K562 (cell line): Measurements from ENCODE around the gene SDCCAG8. TPM values are rescaled to one million over a fixed set of nuclear protein-coding genes. Genes with fewer than 3 reads are reported as not detected.

Source experiments
- ATAC-seq: fragments of 200-7000 bp; cut with Tn5 transposase; 3 replicates; pipeline ENCODE4 v1.9.1; 2020; ENCODE audit warnings: moderate library complexity
- BruUV-seq: library from RNA; stranded (reverse); fragments of 400-500 nt; replicated peaks from 2 replicates; lab custom pipeline; 2021; lab: Mats Ljungman, UMichigan
- CTCF ChIA-PET: fragments of 300-600 bp; formaldehyde crosslinking; extraction: SDS; loops from one replicate; lab custom pipeline; 2021; ENCODE audit warnings: low intra/inter-chr PET ratio; lab: Yijun Ruan, JAX
- POLR2A ChIA-PET: fragments of 300-600, 350-650 bp; sonication (Branson Sonifier 250); formaldehyde crosslinking; extraction: SDS; loops from one replicate; lab custom pipeline; 2021; ENCODE audit warnings: antibody characterized with exemption, inconsistent platforms; lab: Yijun Ruan, JAX
- DNase-seq, 4 experiments: peaks; one replicate each; pipeline versions ENCODE4 v3.0.0 to v3.0.0-alpha.2; 2011 to 2018; ENCODE audit warnings: low spot score in 3 of 4, mixed read lengths in 3 of 4; ENCODE audit errors: extremely low read depth in 1 of 4
- FAIRE-seq: peaks from 2 replicates; lab custom pipeline; 2011; peaks lifted over from hg19 to GRCh38; lab: Jason Lieb, UNC
- H2AFZ ChIP-seq: 2 replicates; pipeline ENCODE4 v1.6.0; 2011; ENCODE audit warnings: low read depth, low read length, control low read depth, inconsistent platforms
- H3K27ac ChIP-seq: fragments of 200-600 bp; 3 replicates; pipeline ENCODE4 v1.8.0; 2011; ENCODE audit warnings: low read depth, mild to moderate bottlenecking, control low read depth, inconsistent platforms, low read length, moderate library complexity, mixed read lengths; ENCODE audit errors: extremely low read depth
- H3K27me3 ChIP-seq, 2 experiments: fragments of 300-600 bp in 1 of 2; 2 replicates in 1 of 2; 3 replicates in 1 of 2; pipeline versions ENCODE4 v1.6.0 to v1.8.0; 2011; ENCODE audit warnings: inconsistent platforms in 2 of 2, low read length in 2 of 2, mild to moderate bottlenecking in 1 of 2, mixed read lengths in 1 of 2, moderate library complexity in 1 of 2; ENCODE audit not compliant: control insufficient read depth in 2 of 2, insufficient read depth in 2 of 2
- H3K36me3 ChIP-seq: fragments of 300-600 bp; 3 replicates; pipeline ENCODE4 v1.8.0; 2011; ENCODE audit warnings: mild to moderate bottlenecking, low read length, inconsistent platforms; ENCODE audit not compliant: control insufficient read depth, insufficient read depth
- H3K4me1 ChIP-seq, 2 experiments: fragments of 200-600 bp in 1 of 2; replicated peaks in 1 of 2; 2 replicates in 1 of 2; 3 replicates in 1 of 2; pipeline versions ENCODE4 v1.5.1 to v1.8.0; 2011; ENCODE audit warnings: inconsistent platforms in 2 of 2, low read length in 2 of 2, mild to moderate bottlenecking in 1 of 2, mixed read lengths in 1 of 2, moderate library complexity in 1 of 2; ENCODE audit not compliant: control insufficient read depth in 2 of 2, insufficient read depth in 2 of 2
- H3K4me2 ChIP-seq: 2 replicates; pipeline ENCODE4 v1.6.1; 2011; ENCODE audit warnings: low read length, control low read depth, inconsistent platforms, mixed read lengths; ENCODE audit not compliant: insufficient read depth
- H3K4me3 ChIP-seq: fragments of 200-600 bp; sonication (generic), shearing (Covaris generic); 2 replicates; pipeline ENCODE4 v1.5.1; 2016; ENCODE audit warnings: control low read depth, inconsistent platforms
- H3K79me2 ChIP-seq: fragments of 200-600 bp; 3 replicates; pipeline ENCODE4 v1.8.0; 2011; ENCODE audit warnings: low read length, inconsistent platforms; ENCODE audit not compliant: control insufficient read depth, insufficient read depth
- H3K9ac ChIP-seq, 2 experiments: 2 replicates each; pipeline versions ENCODE4 v1.6.0 to v1.6.1; 2011; ENCODE audit warnings: low read depth in 2 of 2, low read length in 2 of 2, control low read depth in 1 of 2, inconsistent platforms in 1 of 2, mild to moderate bottlenecking in 1 of 2, mixed read lengths in 1 of 2; ENCODE audit not compliant: insufficient read depth in 1 of 2
- H3K9me1 ChIP-seq: one replicate; pipeline ENCODE4 v1.6.0; 2011; ENCODE audit warnings: inconsistent platforms, mild to moderate bottlenecking, low read length, moderate library complexity; ENCODE audit not compliant: control insufficient read depth, insufficient read depth
- H3K9me3 ChIP-seq: replicated peaks from 2 replicates; pipeline ENCODE4 v1.5.1; 2011; ENCODE audit warnings: low read depth, low read length, inconsistent platforms; ENCODE audit not compliant: control insufficient read depth, insufficient read depth
- H4K20me1 ChIP-seq: replicated peaks from 2 replicates; pipeline ENCODE4 v1.6.1; 2011; ENCODE audit warnings: low read length, inconsistent platforms, mixed read lengths; ENCODE audit not compliant: control insufficient read depth, insufficient read depth
- CEBPB ChIP-seq: fragments of 450-650 bp; IDR thresholded peaks from 2 replicates; pipeline ENCODE4 v1.6.1; 2016; ENCODE audit warnings: missing genetic modification characterization, missing compliant biosample characterization
- CEBPG ChIP-seq, 3 experiments: fragments of 200-800 bp in 1 of 3; sonication (Bioruptor generic) in 1 of 3; sonication (generic) in 1 of 3; formaldehyde crosslinking in 1 of 3; IDR thresholded peaks in 2 of 3; conservative IDR thresholded peaks in 1 of 3; 2 replicates each; pipeline versions ENCODE4 v1.6.1 to v1.8.0; 2016 to 2022; ENCODE audit warnings: missing compliant biosample characterization in 2 of 3, missing genetic modification characterization in 2 of 3, mild to moderate bottlenecking in 1 of 3, missing genetic modification reagents in 1 of 3
- CHD4 ChIP-seq: fragments of 200-600 bp; sonication (generic); IDR thresholded peaks from 3 replicates; pipeline ENCODE4 v1.6.1; 2012; ENCODE audit warnings: low read depth, mild to moderate bottlenecking, mixed read lengths, low read length, inconsistent platforms; ENCODE audit not compliant: insufficient read depth, insufficient replicate concordance, poor library complexity, severe bottlenecking
- ERF ChIP-seq: fragments of 450-650 bp; formaldehyde crosslinking; IDR thresholded peaks from 2 replicates; pipeline ENCODE4 v1.4.0; 2020; ENCODE audit warnings: mild to moderate bottlenecking, mixed read lengths
- JUND ChIP-seq, 2 experiments: IDR thresholded peaks; 2 replicates in 1 of 2; 3 replicates in 1 of 2; pipeline ENCODE4 v1.6.1; 2011; ENCODE audit warnings: borderline replicate concordance in 2 of 2, low read depth in 2 of 2, low read length in 2 of 2, improper control_type of control experiment in 1 of 2, missing biosample characterization in 1 of 2, missing genetic modification characterization in 1 of 2, missing genetic modification reagents in 1 of 2
- KLF10 ChIP-seq: fragments of 250-450 bp; sonication (Bioruptor Pico); IDR thresholded peaks from 2 replicates; pipeline ENCODE4 v1.6.1; 2021; ENCODE audit warnings: matching md5 sums
- MEF2D ChIP-seq: conservative IDR thresholded peaks from 2 replicates; pipeline ENCODE4 v1.6.1; 2016; ENCODE audit warnings: low read depth, missing genetic modification characterization, missing compliant biosample characterization
- OTX1 ChIP-seq: fragments of 450-650 bp; formaldehyde crosslinking; IDR thresholded peaks from 2 replicates; pipeline ENCODE4 v1.4.0; 2022; ENCODE audit warnings: mild to moderate bottlenecking
- PRPF4 ChIP-seq: fragments of 200-400 bp; formaldehyde crosslinking; IDR thresholded peaks from one replicate; pipeline ENCODE4 v1.6.1; 2017; ENCODE audit warnings: low read length, low read depth, mild to moderate bottlenecking; ENCODE audit not compliant: insufficient read depth, poor library complexity, severe bottlenecking
- RBFOX2 ChIP-seq: fragments of 200-400 bp; formaldehyde crosslinking; IDR thresholded peaks from 2 replicates; pipeline ENCODE4 v1.6.1; 2017; ENCODE audit warnings: low read depth, mild to moderate bottlenecking, low read length, moderate library complexity
- RNF2 ChIP-seq: sonication (generic); IDR thresholded peaks from 2 replicates; pipeline ENCODE4 v1.6.1; 2016
- ZBED1 ChIP-seq: IDR thresholded peaks from 2 replicates; pipeline ENCODE4 v1.6.1; 2014
- WGBS: fragments of 100-300 bp; shearing (Covaris generic); methylation state at CpG from one replicate; pipeline ENCODE4 v1.1.6; 2016; ENCODE audit warnings: low coverage, mixed read lengths; ENCODE audit not compliant: insufficient coverage; ENCODE audit errors: missing lambda C conversion rate; 5-methylcytosine and 5-hydroxymethylcytosine counted together
- in situ Hi-C: fragments of 300-500 bp; cut with MboI; formaldehyde crosslinking; loops from 4 replicates; pipeline ENCODE4 v1.15.0; 2018; ENCODE audit warnings: inconsistent platforms, mixed read lengths
- intact Hi-C: fragments of 100-400 bp; cut with micrococcal nuclease; formaldehyde crosslinking; loops from 2 replicates; pipeline ENCODE4 v1.14.2; 2022
- polyA plus RNA-seq, 8 experiments: library from polyadenylated mRNA; depleted of rRNA in 4 of 8; stranded (reverse) in 5 of 8; unstranded in 3 of 8; fragments of >200 nt; fragmentation: Nextera tagmentation in 2 of 8; fragmentation: Illumina TruSeq in 1 of 8; extraction: Ambion mirVana in 2 of 8; extraction: Trizol in 1 of 8; gene quantifications; 2 replicates each; pipeline versions ENCODE4 v1.2.1 to v1.2.3, GENCODE V29; 2011 to 2014; ENCODE audit warnings: inconsistent platforms in 1 of 8, missing spikeins in 1 of 8
- total RNA-seq, 7 experiments: library from RNA; depleted of rRNA in 6 of 7; stranded (reverse); fragments of >200 nt in 6 of 7; fragmentation: Illumina TruSeq in 2 of 7; extraction: Trizol in 2 of 7; gene quantifications; 2 replicates each; pipeline versions ENCODE4 v1.2.1 to v1.2.3, GENCODE V29; 2011 to 2021; ENCODE audit warnings: low replicate concordance in 1 of 7
- TF ChIP-seq, protein P1 (sequence below): sonication (generic); formaldehyde crosslinking; IDR thresholded peaks from 2 replicates; pipeline ENCODE4 v1.8.0; 2022; ENCODE audit warnings: mild to moderate bottlenecking, missing genetic modification reagents, borderline replicate concordance
- TF ChIP-seq, protein P2 (sequence below): sonication (generic); formaldehyde crosslinking; IDR thresholded peaks from 2 replicates; pipeline ENCODE4 v1.8.0; 2022; ENCODE audit warnings: mild to moderate bottlenecking, missing genetic modification reagents

The SDCCAG8 gene
- total and polyA plus RNA-seq, 9 of the 15 experiments (the other 6 are each of a cell fraction or from before 2014, with no cell fraction given) = 17.9 to 36.7 (median 25.4) TPM

DNA sequence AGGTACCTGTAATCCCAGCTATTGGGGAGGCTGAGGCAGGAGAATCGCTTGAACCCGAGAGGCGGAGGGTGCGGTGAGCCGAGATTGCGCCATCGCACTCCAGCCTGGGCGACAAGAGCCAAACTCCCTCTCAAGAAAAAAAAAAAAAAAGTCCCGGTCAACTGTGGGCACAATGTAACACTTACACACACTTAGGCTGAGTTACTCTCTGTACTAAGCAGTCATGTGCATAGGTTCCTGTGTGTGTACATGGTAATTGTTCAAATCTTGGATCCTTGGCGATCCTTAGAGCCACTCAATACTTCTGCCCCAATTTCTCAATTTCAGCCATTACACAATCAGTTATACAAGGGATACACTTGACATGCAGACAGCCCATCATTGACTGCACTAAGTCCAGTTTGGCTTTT lies 11.6 kb downstream of the SDCCAG8 start (continued):
- TF ChIP-seq, protein P1, sequence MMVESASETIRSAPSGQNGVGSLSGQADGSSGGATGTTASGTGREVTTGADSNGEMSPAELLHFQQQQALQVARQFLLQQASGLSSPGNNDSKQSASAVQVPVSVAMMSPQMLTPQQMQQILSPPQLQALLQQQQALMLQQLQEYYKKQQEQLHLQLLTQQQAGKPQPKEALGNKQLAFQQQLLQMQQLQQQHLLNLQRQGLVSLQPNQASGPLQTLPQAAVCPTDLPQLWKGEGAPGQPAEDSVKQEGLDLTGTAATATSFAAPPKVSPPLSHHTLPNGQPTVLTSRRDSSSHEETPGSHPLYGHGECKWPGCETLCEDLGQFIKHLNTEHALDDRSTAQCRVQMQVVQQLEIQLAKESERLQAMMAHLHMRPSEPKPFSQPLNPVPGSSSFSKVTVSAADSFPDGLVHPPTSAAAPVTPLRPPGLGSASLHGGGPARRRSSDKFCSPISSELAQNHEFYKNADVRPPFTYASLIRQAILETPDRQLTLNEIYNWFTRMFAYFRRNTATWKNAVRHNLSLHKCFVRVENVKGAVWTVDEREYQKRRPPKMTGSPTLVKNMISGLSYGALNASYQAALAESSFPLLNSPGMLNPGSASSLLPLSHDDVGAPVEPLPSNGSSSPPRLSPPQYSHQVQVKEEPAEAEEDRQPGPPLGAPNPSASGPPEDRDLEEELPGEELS (CRISPR knock-in tag) = no peak
- TF ChIP-seq CEBPB = peak; percentile 92
- no peak for TF ChIP-seq OTX1 (CRISPR knock-in tag)
- peak; percentile 57; the same call in 1 of the 2 replicates for TF ChIP-seq CEBPG (CRISPR knock-in tag; IDR thresholded peaks at IDR 0.05)
- TF ChIP-seq CEBPG (tag; conservative IDR thresholded peaks at IDR 0.05 in 1 of 2, IDR thresholded peaks at IDR 0.05 in 1 of 2) = no peak; a peak in 1 of 4 replicates
- TF ChIP-seq PRPF4 = no peak

DNA sequence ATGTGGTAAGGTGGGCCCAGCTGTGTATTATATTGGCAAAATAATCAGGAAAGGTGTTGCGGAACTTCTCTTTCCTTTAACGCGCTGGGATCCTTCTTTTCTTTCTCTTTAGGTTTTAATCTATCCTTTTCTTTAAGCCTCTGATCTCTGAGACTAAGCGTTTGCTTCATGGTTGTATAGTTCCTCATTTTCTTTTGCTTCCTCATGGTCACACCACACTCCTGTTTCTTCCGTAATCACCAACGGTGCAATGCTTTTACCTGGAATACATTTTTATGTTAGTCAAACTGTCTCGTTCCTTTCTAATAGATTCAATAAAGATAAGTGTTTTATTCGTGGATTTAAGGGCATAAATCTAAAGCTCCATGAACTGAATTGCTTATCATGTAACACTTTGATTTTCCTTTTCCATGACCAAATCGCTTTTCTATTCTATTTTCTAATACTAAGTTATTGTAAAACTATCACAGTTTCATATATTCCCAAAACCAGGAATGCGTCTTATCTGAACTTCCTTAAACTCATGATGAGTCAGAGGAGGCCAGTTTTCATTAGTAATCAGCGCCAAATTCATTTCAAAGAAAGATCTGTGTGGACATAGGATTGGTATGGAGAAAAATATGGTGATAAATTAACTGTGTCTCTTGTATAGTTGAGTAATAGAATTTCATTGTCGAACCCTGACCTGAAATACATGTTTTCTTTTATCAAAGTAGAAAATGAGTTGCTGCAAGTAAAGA lies 12.2 kb downstream of the SDCCAG8 start:
- Histone ChIP-seq H3K27me3 (no peaks in the 10 kb centered on the region), H3K36me3 (peaks cover 10% of the 10 kb centered on the region; the same call in 2 of the 3 replicates), H3K9ac (peak overlapping the region in 1 of 2 experiments; percentile 36; a peak in 2 of 4 replicates), H2AFZ (peak overlapping the region; percentile 78), H3K4me2 (peak overlapping the region; percentile 67), H3K27ac (peak overlapping the region; percentile 61), H3K9me3 (no peaks in the 10 kb centered on the region), H4K20me1 (no peaks in the 10 kb centered on the region), H3K4me1 (peaks cover 28 to 55% of the 10 kb centered on the region in 2 experiments), H3K79me2 (peaks cover 14% of the 10 kb centered on the region; the same call in 2 of the 3 replicates), H3K9me1 (no peaks in the 10 kb centered on the region), H3K4me3 (0 out of 2 replicates have a peak overlapping the region, but pooled peaks have one; percentile 5)
- no TSS peak for BruUV-seq
- 24% methylated on average over 12 of the region's 12 CpGs for WGBS
- ATAC-seq (peak; percentile 48), FAIRE-seq (no peak), DNase-seq (peak in 1 of 4 experiments; percentile 33)
- ChIA-PET POLR2A (interaction anchor here (0.6 to 1.3 kb wide), 3 partner anchors 12 to 1436 kb away, joined by 3 to 5 read pairs (median 3); partner anchors contain the start of gene SDCCAG8), CTCF (no interaction called here)
- intact Hi-C loops (no loop called here), in situ Hi-C loops (no loop called here)
- TF ChIP-seq, protein P2, sequence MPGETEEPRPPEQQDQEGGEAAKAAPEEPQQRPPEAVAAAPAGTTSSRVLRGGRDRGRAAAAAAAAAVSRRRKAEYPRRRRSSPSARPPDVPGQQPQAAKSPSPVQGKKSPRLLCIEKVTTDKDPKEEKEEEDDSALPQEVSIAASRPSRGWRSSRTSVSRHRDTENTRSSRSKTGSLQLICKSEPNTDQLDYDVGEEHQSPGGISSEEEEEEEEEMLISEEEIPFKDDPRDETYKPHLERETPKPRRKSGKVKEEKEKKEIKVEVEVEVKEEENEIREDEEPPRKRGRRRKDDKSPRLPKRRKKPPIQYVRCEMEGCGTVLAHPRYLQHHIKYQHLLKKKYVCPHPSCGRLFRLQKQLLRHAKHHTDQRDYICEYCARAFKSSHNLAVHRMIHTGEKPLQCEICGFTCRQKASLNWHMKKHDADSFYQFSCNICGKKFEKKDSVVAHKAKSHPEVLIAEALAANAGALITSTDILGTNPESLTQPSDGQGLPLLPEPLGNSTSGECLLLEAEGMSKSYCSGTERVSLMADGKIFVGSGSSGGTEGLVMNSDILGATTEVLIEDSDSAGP (CRISPR knock-in tag) = no peak
- no peak for TF ChIP-seq RBFOX2
- TF ChIP-seq ERF (CRISPR knock-in tag) = no peak
- no peak for TF ChIP-seq ZBED1
- no peak for TF ChIP-seq RNF2
- no peak for TF ChIP-seq MEF2D (tag)
- peak; percentile 56; the same call in 1 of the 2 replicates for TF ChIP-seq JUND (IDR thresholded peaks at IDR 0.05; ENCODE audit: borderline replicate concordance, low read depth, low read length)
- no peak for TF ChIP-seq JUND (tag; IDR thresholded peaks at IDR 0.05; ENCODE audit: borderline replicate concordance, low read depth, low read length)
- TF ChIP-seq CHD4 = no peak
- TF ChIP-seq PRPF4 = no peak
- no peak for TF ChIP-seq KLF10 (CRISPR knock-in tag)
